HG03457 (cell line): ENCODE data around the gene FGFR3.
"Not testable (repeated sequence)": the region's sequence is repeated elsewhere in the genome, so short reads cannot be mapped to it uniquely, and the experiment has no call there.

Source experiments
- ATAC-seq: cut with Tn5 transposase; IDR thresholded peaks from one replicate; pipeline ENCODE4 v1.9.1; 2021; ENCODE audit warnings: moderate number of reproducible peaks; ENCODE audit not compliant: unreplicated experiment

FGFR3 gene

GRCh38 chr4:1836650-1837049 is 43.6 kb downstream of the FGFR3 start:
- no peak for ATAC-seq

GRCh38 chr4:1837069-1837468 is 44.0 kb downstream of the FGFR3 start:
- ATAC-seq: no peak

GRCh38 chr4:1839282-1839681 is 46.2 kb downstream of the FGFR3 start:
- no peak for ATAC-seq

- no peak for ATAC-seq
Measured at GRCh38 chr4:1841201-1841886, 48.3 kb downstream of the FGFR3 start.

GRCh38 chr4:1841887-1842210 is 48.8 kb downstream of the FGFR3 start:
- no peak for ATAC-seq

GRCh38 chr4:1842339-1842895 is 49.3 kb downstream of the FGFR3 start:
- no peak for ATAC-seq

GRCh38 chr4:1842993-1843448 is 49.9 kb downstream of the FGFR3 start:
- ATAC-seq: no peak

GRCh38 chr4:1843852-1844251 is 50.8 kb downstream of the FGFR3 start:
- no peak for ATAC-seq

GRCh38 chr4:1844618-1845017 is 51.5 kb downstream of the FGFR3 start:
- not testable (repeated sequence) for ATAC-seq

GRCh38 chr4:1846580-1846979 is 53.5 kb downstream of the FGFR3 start:
- no peak for ATAC-seq

- ATAC-seq: no peak
Measured at GRCh38 chr4:1850276-1850675, 57.2 kb downstream of the FGFR3 start.

GRCh38 chr4:1851160-1851559 is 58.1 kb downstream of the FGFR3 start:
- no peak for ATAC-seq

GRCh38 chr4:1851575-1852410 is 58.7 kb downstream of the FGFR3 start:
- ATAC-seq: no peak

GRCh38 chr4:1852904-1853623 is 60.0 kb downstream of the FGFR3 start:
- no peak for ATAC-seq

GRCh38 chr4:1854752-1855151 is 61.7 kb downstream of the FGFR3 start:
- no peak for ATAC-seq

GRCh38 chr4:1855333-1856070 is 62.4 kb downstream of the FGFR3 start:
- peak; percentile 22 for ATAC-seq

GRCh38 chr4:1856071-1856942 is 63.2 kb downstream of the FGFR3 start, which contains the start of gene LETM1:
Gene LETM1 (minus strand): TSS chr4:1856156. CDS start chr4:1855950, 206 bp downstream.
- peak; percentile 75 for ATAC-seq

- ATAC-seq: no peak
Measured at GRCh38 chr4:1856943-1857699, 64.0 kb downstream of the FGFR3 start.

GRCh38 chr4:1857931-1858330 is 64.8 kb downstream of the FGFR3 start:
- ATAC-seq: no peak
